Adrenal gland (tissue), 5 donors: ENCODE data around the gene VSIG1.

Experiments used
- POLR2A ChIP-seq, 2 donors: fragments of 450-650 bp; IDR thresholded peaks; one replicate each; pipeline ENCODE4 v1.6.1; 2017; ENCODE audit warnings: antibody characterized with exemption in 2 of 2, mild to moderate bottlenecking in 2 of 2, moderate library complexity in 1 of 2
- TF ChIP-seq, protein P1 (sequence below), 6 experiments: fragments of 450-650 bp in 4 of 6; fragments of 200-600 bp in 2 of 6; sonication (generic) in 1 of 6; IDR thresholded peaks; 1 replicate in 5 of 6; 2 replicates in 1 of 6; pipeline versions ENCODE4 v1.5.1 to v1.8.0; 2016 to 2021; ENCODE audit warnings: antibody characterized with exemption in 6 of 6, mild to moderate bottlenecking in 2 of 6, moderate library complexity in 1 of 6
- donor health status: DM: no; HTN: no; CAD: no.

DNA sequence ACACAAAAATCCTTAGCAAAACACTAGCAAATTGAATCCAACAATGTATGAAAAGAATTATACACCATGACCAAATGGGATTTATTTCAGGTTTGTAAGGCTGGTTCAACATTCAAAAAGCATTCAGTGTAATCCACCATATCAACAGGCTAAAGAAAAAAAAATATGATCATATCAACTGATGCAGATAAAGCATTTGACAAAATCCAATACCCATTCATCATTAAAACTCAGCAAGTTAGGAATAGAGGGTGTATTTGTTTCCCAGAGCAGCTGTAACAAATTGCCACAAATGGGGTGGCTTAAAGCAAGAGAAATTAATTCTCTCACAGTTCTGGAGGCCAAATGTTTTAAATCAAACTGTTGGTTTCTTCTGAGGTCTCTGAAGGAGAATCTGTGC is 10.7 kb downstream of the VSIG1 start:
- no peak for TF ChIP-seq POLR2A (IDR thresholded peaks at IDR 0.05)
- TF ChIP-seq, protein P1, sequence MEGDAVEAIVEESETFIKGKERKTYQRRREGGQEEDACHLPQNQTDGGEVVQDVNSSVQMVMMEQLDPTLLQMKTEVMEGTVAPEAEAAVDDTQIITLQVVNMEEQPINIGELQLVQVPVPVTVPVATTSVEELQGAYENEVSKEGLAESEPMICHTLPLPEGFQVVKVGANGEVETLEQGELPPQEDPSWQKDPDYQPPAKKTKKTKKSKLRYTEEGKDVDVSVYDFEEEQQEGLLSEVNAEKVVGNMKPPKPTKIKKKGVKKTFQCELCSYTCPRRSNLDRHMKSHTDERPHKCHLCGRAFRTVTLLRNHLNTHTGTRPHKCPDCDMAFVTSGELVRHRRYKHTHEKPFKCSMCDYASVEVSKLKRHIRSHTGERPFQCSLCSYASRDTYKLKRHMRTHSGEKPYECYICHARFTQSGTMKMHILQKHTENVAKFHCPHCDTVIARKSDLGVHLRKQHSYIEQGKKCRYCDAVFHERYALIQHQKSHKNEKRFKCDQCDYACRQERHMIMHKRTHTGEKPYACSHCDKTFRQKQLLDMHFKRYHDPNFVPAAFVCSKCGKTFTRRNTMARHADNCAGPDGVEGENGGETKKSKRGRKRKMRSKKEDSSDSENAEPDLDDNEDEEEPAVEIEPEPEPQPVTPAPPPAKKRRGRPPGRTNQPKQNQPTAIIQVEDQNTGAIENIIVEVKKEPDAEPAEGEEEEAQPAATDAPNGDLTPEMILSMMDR (IDR thresholded peaks at IDR 0.05), result no peak
